ENCODE results near the gene INO80E. TPM values are rescaled to one million over a fixed set of nuclear protein-coding genes. Genes with fewer than 3 reads are reported as not detected.

The INO80E gene
- total and polyA plus RNA-seq, 2 donors (not counting 3 experiments of a cell fraction or from before 2014, with no cell fraction given) = 42.7 to 76.4 TPM

- intact Hi-C loops (cut with micrococcal nuclease) (loop anchor here (1.0 to 2.0 kb wide), 2 partner anchors 23 to 332 kb away; no protein-coding TSS in a partner anchor), dilution Hi-C loops (cut with MboI; ENCODE audit: extremely low pct_ligation_motif_present, low sequenced_read_pairs) (no loop called here)
- no peak overlapping the region for H2AFZ ChIP-seq (ENCODE audit: low read depth, low read length)
- POLR2A ChIA-PET = interaction anchor here (0.7 kb wide), 1 partner anchor 33 kb away, joined by 3 read pairs; the partner anchor contains the start of gene ALDOA
- H3K9ac ChIP-seq (replicated peaks; ENCODE audit: extremely low read depth, insufficient read depth, low read length) = no peak overlapping the region
- BruUV-seq (replicated peaks) = no TSS peak
- DNase-seq (ENCODE audit: low read depth, low spot score) (peak; percentile 56), FAIRE-seq (peak; percentile 93)
- H3K4me1 ChIP-seq (ENCODE audit: control insufficient read depth, extremely low read depth, insufficient read depth, low read length) = no peaks in the 10 kb centered on the region
- H3K27me3 ChIP-seq (ENCODE audit: control insufficient read depth in 2 of 2, insufficient read depth in 2 of 2, low read length in 2 of 2) = peaks cover 19 to 20% of the 10 kb centered on the region in 2 experiments
- no peaks in the 10 kb centered on the region for H4K20me1 ChIP-seq (replicated peaks; ENCODE audit: control insufficient read depth, extremely low read depth, insufficient read depth, low read length)
- H3K27ac ChIP-seq (ENCODE audit: insufficient read depth, low read depth, low read length) = no peak overlapping the region
- CTCF ChIA-PET = interaction anchor here (0.5 to 3.1 kb wide), 46 partner anchors 8 to 566 kb away, joined by 3 to 79 read pairs (median 3); partner anchors contain the start of genes ASPHD1, C16orf92, PAGR1 and TAOK2
- TF ChIP-seq MAX (IDR thresholded peaks at IDR 0.05; ENCODE audit: insufficient read depth, insufficient read length) (no peak), CTCF (IDR thresholded peaks at IDR 0.05; ENCODE audit: extremely low read depth in 1 of 2, insufficient read depth in 1 of 2, low read depth in 1 of 2, low read length in 2 of 2) (peak; percentile 75 to 80)
- H3K4me2 ChIP-seq (ENCODE audit: insufficient read depth, low read length) = no peak overlapping the region
- H3K79me2 ChIP-seq (ENCODE audit: control insufficient read depth, insufficient read depth, low read length) = no peaks in the 10 kb centered on the region
- H3K4me3 ChIP-seq (replicated peaks in 1 of 3; ENCODE audit: insufficient read depth in 1 of 3, low read depth in 1 of 3, low read length in 3 of 3) = no peak overlapping the region
- H3K9me3 ChIP-seq (replicated peaks; ENCODE audit: control insufficient read depth, insufficient read depth, low read length) = no peaks in the 10 kb centered on the region
- no peaks in the 10 kb centered on the region for H3K9me1 ChIP-seq (replicated peaks; ENCODE audit: control insufficient read depth, extremely low read depth, insufficient read depth, low read length)
- no peaks in the 10 kb centered on the region for H3K36me3 ChIP-seq (ENCODE audit: control insufficient read depth in 2 of 2, extremely low read depth in 1 of 2, insufficient read depth in 2 of 2, low read length in 2 of 2)
Observed at GRCh38 chr16:30032083-30032819, 36.2 kb downstream of the INO80E start.

GRCh38 chr16:30033270-30033669, 37.2 kb downstream of the INO80E start:
- Histone ChIP-seq H3K9ac (replicated peaks; ENCODE audit: extremely low read depth, insufficient read depth, low read length) (no peak overlapping the region), H3K79me2 (ENCODE audit: control insufficient read depth, insufficient read depth, low read length) (no peaks in the 10 kb centered on the region), H3K4me1 (ENCODE audit: control insufficient read depth, extremely low read depth, insufficient read depth, low read length) (no peaks in the 10 kb centered on the region), H3K9me3 (replicated peaks; ENCODE audit: control insufficient read depth, insufficient read depth, low read length) (no peaks in the 10 kb centered on the region), H3K27me3 (ENCODE audit: control insufficient read depth in 2 of 2, insufficient read depth in 2 of 2, low read length in 2 of 2) (peaks cover 19 to 20% of the 10 kb centered on the region in 2 experiments), H3K4me2 (ENCODE audit: insufficient read depth, low read length) (no peak overlapping the region), H3K4me3 (replicated peaks in 1 of 3; ENCODE audit: insufficient read depth in 1 of 3, low read depth in 1 of 3, low read length in 3 of 3) (no peak overlapping the region), H2AFZ (ENCODE audit: low read depth, low read length) (no peak overlapping the region), H3K27ac (ENCODE audit: insufficient read depth, low read depth, low read length) (no peak overlapping the region), H3K36me3 (ENCODE audit: control insufficient read depth in 2 of 2, extremely low read depth in 1 of 2, insufficient read depth in 2 of 2, low read length in 2 of 2) (no peaks in the 10 kb centered on the region), H3K9me1 (replicated peaks; ENCODE audit: control insufficient read depth, extremely low read depth, insufficient read depth, low read length) (no peaks in the 10 kb centered on the region), H4K20me1 (replicated peaks; ENCODE audit: control insufficient read depth, extremely low read depth, insufficient read depth, low read length) (no peaks in the 10 kb centered on the region)
- CTCF ChIA-PET = interaction anchor here (0.8 to 3.1 kb wide), 10 partner anchors 10 to 344 kb away, joined by 3 to 33 read pairs (median 6); partner anchors contain the start of genes PAGR1 and TMEM219
- intact Hi-C loops (cut with micrococcal nuclease) = loop anchor here (2.0 kb wide), 1 partner anchor 22 kb away; no protein-coding TSS in a partner anchor
- dilution Hi-C loops (cut with MboI; ENCODE audit: extremely low pct_ligation_motif_present, low sequenced_read_pairs) = no loop called here
- FAIRE-seq (no peak), DNase-seq (ENCODE audit: low read depth, low spot score) (no peak)
- POLR2A ChIA-PET = no interaction called here
- no TSS peak for BruUV-seq (replicated peaks)
- no peak for TF ChIP-seq FOS (IDR thresholded peaks at IDR 0.05; ENCODE audit: borderline replicate concordance, insufficient read depth, low read length)
- no peak for TF ChIP-seq CTCF (IDR thresholded peaks at IDR 0.05; ENCODE audit: extremely low read depth in 1 of 2, insufficient read depth in 1 of 2, low read depth in 1 of 2, low read length in 2 of 2)
- no peak for TF ChIP-seq JUN (IDR thresholded peaks at IDR 0.05; ENCODE audit: borderline replicate concordance, insufficient read depth, insufficient read length, low read depth)
- no peak for TF ChIP-seq POLR2A (IDR thresholded peaks at IDR 0.05; ENCODE audit: low read depth, low read length)
- TF ChIP-seq EZH2 (IDR thresholded peaks at IDR 0.05; ENCODE audit: borderline replicate concordance, low read depth, low read length, severe bottlenecking) = no peak
- TF ChIP-seq MAX (IDR thresholded peaks at IDR 0.05; ENCODE audit: insufficient read depth, insufficient read length) = no peak
- no peak for TF ChIP-seq GATA2 (IDR thresholded peaks at IDR 0.05; ENCODE audit: insufficient read depth, insufficient read length, low read depth, low read length)
- TF ChIP-seq POLR2AphosphoS5 (IDR thresholded peaks at IDR 0.05; ENCODE audit: insufficient read depth, low read depth, low read length) = no peak
- no peak for TF ChIP-seq MYC (IDR thresholded peaks at IDR 0.05; ENCODE audit: low read depth, low read length)

All from endothelial cell of umbilical vein (primary cell).